PC-9 (cell line): Measurements from ENCODE around the gene MMP24. TPM values are rescaled to one million over a fixed set of nuclear protein-coding genes. Genes with fewer than 3 reads are reported as not detected.

Source experiments
- BruUV-seq: library from RNA; stranded (reverse); fragments of 400-500 nt; replicated peaks from 2 replicates; lab custom pipeline; 2021; lab: Mats Ljungman, UMichigan
- CTCF ChIA-PET: fragments of 300-600 bp; sonication (Branson Sonifier 250); formaldehyde crosslinking; loops from one replicate; lab custom pipeline; 2022; ENCODE audit warnings: antibody characterized with exemption; lab: Charles Lee
- POLR2A ChIA-PET: fragments of 300-600 bp; sonication (Branson Sonifier 250); formaldehyde crosslinking; loops from one replicate; lab custom pipeline; 2022; ENCODE audit warnings: antibody characterized with exemption; ENCODE audit not compliant: unreplicated experiment; lab: Charles Lee
- DNase-seq, 2 experiments: peaks; one replicate each; pipeline versions ENCODE4 v3.0.0 to v3.0.0-alpha.2; 2015 to 2022; ENCODE audit warnings: mixed read lengths in 1 of 2
- H2AFZ ChIP-seq: fragments of 200-600 bp; sonication (generic); 2 replicates; pipeline ENCODE4 v1.8.1; 2017; ENCODE audit warnings: antibody characterized with exemption
- H3F3A ChIP-seq: fragments of 200-600 bp; sonication (generic); 2 replicates; pipeline ENCODE4 v1.8.1; 2017; ENCODE audit warnings: antibody characterized with exemption, mild to moderate bottlenecking, low read depth; ENCODE audit not compliant: insufficient read depth
- H3K27ac ChIP-seq: fragments of 200-600 bp; sonication (generic); 2 replicates; pipeline ENCODE4 v1.6.1; 2016; ENCODE audit warnings: mixed run types
- H3K27me3 ChIP-seq: fragments of 200-600 bp; sonication (generic); 2 replicates; pipeline ENCODE4 v1.6.1; 2016; ENCODE audit warnings: low read depth, mixed run types; ENCODE audit not compliant: insufficient read depth
- H3K36me3 ChIP-seq: fragments of 200-600 bp; sonication (generic); 2 replicates; pipeline ENCODE4 v1.6.1; 2016; ENCODE audit warnings: low read depth, mixed run types
- H3K4me1 ChIP-seq: fragments of 200-600 bp; sonication (generic); replicated peaks from 2 replicates; pipeline ENCODE4 v1.6.1; 2016; ENCODE audit warnings: mixed run types; ENCODE audit not compliant: insufficient read depth
- H3K4me2 ChIP-seq: fragments of 200-600 bp; sonication (generic); 2 replicates; pipeline ENCODE4 v1.6.1; 2017; ENCODE audit warnings: mixed run types
- H3K4me3 ChIP-seq: fragments of 200-600 bp; sonication (generic); 2 replicates; pipeline ENCODE4 v1.6.1; 2016; ENCODE audit warnings: mixed run types
- H3K79me2 ChIP-seq: fragments of 200-600 bp; sonication (generic); 2 replicates; pipeline ENCODE4 v1.6.1; 2017; ENCODE audit warnings: low read depth, mixed run types
- H3K9me2 ChIP-seq: fragments of 200-600 bp; sonication (generic); 2 replicates; pipeline ENCODE4 v1.8.1; 2017; ENCODE audit warnings: mild to moderate bottlenecking; ENCODE audit not compliant: insufficient read depth
- H3K9me3 ChIP-seq: fragments of 200-600 bp; sonication (generic); 2 replicates; pipeline ENCODE4 v1.8.1; 2016; ENCODE audit warnings: low read depth; ENCODE audit not compliant: insufficient read depth
- H4K20me1 ChIP-seq: fragments of 200-600 bp; sonication (generic); 2 replicates; pipeline ENCODE4 v1.8.1; 2017; ENCODE audit not compliant: insufficient read depth
- CTCF ChIP-seq: fragments of 200-600 bp; sonication (generic); conservative IDR thresholded peaks from 2 replicates; pipeline ENCODE4 v1.6.1; 2017; ENCODE audit warnings: mixed run types, antibody characterized with exemption, mild to moderate bottlenecking, moderate library complexity
- EZH2 ChIP-seq: fragments of 200-600 bp; sonication (generic); IDR thresholded peaks from 2 replicates; pipeline ENCODE4 v1.8.0; 2017; ENCODE audit warnings: antibody characterized with exemption, low read depth
- intact Hi-C: fragments of 100-400 bp; cut with micrococcal nuclease; formaldehyde crosslinking; loops from one replicate; pipeline ENCODE4 v1.10.0; 2022; ENCODE audit not compliant: unreplicated experiment
- total RNA-seq: library from RNA; stranded (reverse); gene quantifications from 2 replicates; pipeline ENCODE4 v1.2.3, GENCODE V29; 2021

MMP24 gene
- total RNA-seq, 1 experiment from 2014 or later, result 0.48 TPM

GRCh38 chr20:35263532-35264341 lies 37.2 kb downstream of the MMP24 start:
- Histone ChIP-seq H2AFZ (no peak overlapping the region), H3K27me3 (no peaks in the 10 kb centered on the region), H3K9me2 (no peaks in the 10 kb centered on the region), H3K4me1 (peaks cover 14% of the 10 kb centered on the region), H3K9me3 (no peaks in the 10 kb centered on the region), H3K4me3 (no peak overlapping the region), H3K36me3 (no peaks in the 10 kb centered on the region), H3K27ac (peak overlapping the region; percentile 7; the same call in 1 of the 2 replicates), H3F3A (no peaks in the 10 kb centered on the region; the same call in 1 of the 2 replicates), H4K20me1 (no peaks in the 10 kb centered on the region), H3K4me2 (peak overlapping the region; percentile 36), H3K79me2 (no peaks in the 10 kb centered on the region)
- ChIA-PET CTCF (interaction anchor here (0.6 to 1.6 kb wide), 12 partner anchors 15 to 675 kb away, joined by 3 to 19 read pairs (median 5); no protein-coding TSS in a partner anchor), POLR2A (interaction anchor here (0.5 to 0.7 kb wide), 8 partner anchors 116 to 1724 kb away, joined by 3 to 16 read pairs (median 6); no protein-coding TSS in a partner anchor)
- BruUV-seq, result TSS peak; percentile 77
- TF ChIP-seq EZH2, result no peak
- TF ChIP-seq CTCF, result no peak
- DNase-seq, result peak in 1 of 2 experiments; percentile 59
- intact Hi-C loops, result loop anchor here (1.0 kb wide), 2 partner anchors 48 to 116 kb away; partner anchors contain the start of gene EDEM2

- POLR2A ChIA-PET, result interaction anchor here (0.6 kb wide), 1 partner anchor 14 kb away, joined by 14 read pairs; no protein-coding TSS in a partner anchor
- Histone ChIP-seq H3K4me2 (no peak overlapping the region), H3K27me3 (no peaks in the 10 kb centered on the region), H3K4me3 (no peak overlapping the region), H3K9me2 (no peaks in the 10 kb centered on the region), H3K9me3 (no peaks in the 10 kb centered on the region), H3K79me2 (no peaks in the 10 kb centered on the region), H4K20me1 (no peaks in the 10 kb centered on the region), H3K27ac (no peak overlapping the region), H3K4me1 (peaks cover 14% of the 10 kb centered on the region), H3F3A (no peaks in the 10 kb centered on the region; the same call in 1 of the 2 replicates), H3K36me3 (no peaks in the 10 kb centered on the region), H2AFZ (no peak overlapping the region)
- CTCF ChIA-PET, result interaction anchor here (0.6 to 1.6 kb wide), 10 partner anchors 19 to 686 kb away, joined by 3 to 9 read pairs (median 4); partner anchors contain the start of gene EIF6
- intact Hi-C loops, result no loop called here
- peak in 1 of 2 experiments; percentile 44 for DNase-seq
- TF ChIP-seq CTCF, result no peak; the same call in 1 of the 2 replicates
- TF ChIP-seq EZH2, result no peak
- no TSS peak for BruUV-seq
These were observed 38.3 kb downstream of the MMP24 start for GRCh38 chr20:35264755-35265154.

- Histone ChIP-seq H3K27me3 (no peaks in the 10 kb centered on the region), H3K4me2 (no peak overlapping the region), H3K36me3 (no peaks in the 10 kb centered on the region), H3K4me3 (no peak overlapping the region), H3F3A (no peaks in the 10 kb centered on the region; the same call in 1 of the 2 replicates), H3K9me2 (no peaks in the 10 kb centered on the region), H2AFZ (no peak overlapping the region), H3K9me3 (no peaks in the 10 kb centered on the region), H4K20me1 (no peaks in the 10 kb centered on the region), H3K4me1 (peaks cover 14% of the 10 kb centered on the region), H3K79me2 (no peaks in the 10 kb centered on the region), H3K27ac (no peak overlapping the region)
- DNase-seq, result no peak
- intact Hi-C loops, result no loop called here
- BruUV-seq, result no TSS peak
- ChIA-PET POLR2A (no interaction called here), CTCF (interaction anchor here (0.5 to 0.8 kb wide), 2 partner anchors 53 to 171 kb away, joined by 3 to 11 read pairs; no protein-coding TSS in a partner anchor)
- no peak for TF ChIP-seq CTCF
- TF ChIP-seq EZH2, result no peak
These were observed 40.6 kb downstream of the MMP24 start for GRCh38 chr20:35267092-35267491.
